Fibroblast of lung (primary cell): Measurements from ENCODE around the gene AMZ2.
"Not testable (repeated sequence)": the region's sequence is repeated elsewhere in the genome, so short reads cannot be mapped to it uniquely, and the experiment has no call there.

Experiments used
- EZH2 ChIP-seq: IDR thresholded peaks from 2 replicates; pipeline ENCODE4 v1.5.1; 2012; ENCODE audit warnings: low read length, control low read depth, mild to moderate bottlenecking; ENCODE audit errors: missing control alignments
- TF ChIP-seq, protein P1 (sequence below), 2 donors: IDR thresholded peaks in 1 of 2; conservative IDR thresholded peaks in 1 of 2; 1 replicate in 1 of 2; 2 replicates in 1 of 2; pipeline ENCODE4 v1.5.1; 2011 to 2012; ENCODE audit warnings: low read length in 2 of 2, control low read depth in 1 of 2, inconsistent platforms in 1 of 2, low read depth in 1 of 2, mild to moderate bottlenecking in 1 of 2

DNA sequence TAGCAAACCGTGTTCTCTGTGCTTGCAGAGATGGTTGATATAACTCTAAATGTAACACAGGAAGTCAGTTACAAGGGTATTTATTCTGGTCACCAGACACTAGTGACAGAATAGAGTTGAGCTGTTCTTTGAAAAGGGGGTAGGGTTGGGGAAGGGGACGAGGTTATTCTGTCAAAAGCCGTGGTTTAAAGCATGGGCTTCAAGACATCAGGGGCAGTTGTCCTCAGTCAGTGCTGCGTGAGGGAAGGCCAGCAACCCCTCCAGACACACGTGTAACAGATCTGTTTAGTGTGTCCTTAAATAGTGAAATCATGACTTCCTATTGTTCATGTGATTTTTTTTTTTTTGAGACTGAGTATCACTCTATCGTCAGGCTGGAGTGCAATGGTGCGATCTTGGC lies 5.6 kb downstream of the AMZ2 start:
- TF ChIP-seq, protein P1, sequence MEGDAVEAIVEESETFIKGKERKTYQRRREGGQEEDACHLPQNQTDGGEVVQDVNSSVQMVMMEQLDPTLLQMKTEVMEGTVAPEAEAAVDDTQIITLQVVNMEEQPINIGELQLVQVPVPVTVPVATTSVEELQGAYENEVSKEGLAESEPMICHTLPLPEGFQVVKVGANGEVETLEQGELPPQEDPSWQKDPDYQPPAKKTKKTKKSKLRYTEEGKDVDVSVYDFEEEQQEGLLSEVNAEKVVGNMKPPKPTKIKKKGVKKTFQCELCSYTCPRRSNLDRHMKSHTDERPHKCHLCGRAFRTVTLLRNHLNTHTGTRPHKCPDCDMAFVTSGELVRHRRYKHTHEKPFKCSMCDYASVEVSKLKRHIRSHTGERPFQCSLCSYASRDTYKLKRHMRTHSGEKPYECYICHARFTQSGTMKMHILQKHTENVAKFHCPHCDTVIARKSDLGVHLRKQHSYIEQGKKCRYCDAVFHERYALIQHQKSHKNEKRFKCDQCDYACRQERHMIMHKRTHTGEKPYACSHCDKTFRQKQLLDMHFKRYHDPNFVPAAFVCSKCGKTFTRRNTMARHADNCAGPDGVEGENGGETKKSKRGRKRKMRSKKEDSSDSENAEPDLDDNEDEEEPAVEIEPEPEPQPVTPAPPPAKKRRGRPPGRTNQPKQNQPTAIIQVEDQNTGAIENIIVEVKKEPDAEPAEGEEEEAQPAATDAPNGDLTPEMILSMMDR (conservative IDR thresholded peaks at IDR 0.05 in 1 of 2, IDR thresholded peaks at IDR 0.05 in 1 of 2; ENCODE audit: low read depth in 1 of 2, low read length in 2 of 2): not testable (repeated sequence)
- TF ChIP-seq EZH2: not testable (repeated sequence)
